OCI-LY1 (cell line): Measurements from ENCODE around the gene LRRC71.

Experiments used
- H2AFZ ChIP-seq: fragments of 200-600 bp; sonication (generic), shearing (Covaris generic); 2 replicates; pipeline ENCODE4 v1.6.0; 2014; ENCODE audit warnings: antibody characterized with exemption, mild to moderate bottlenecking, low read length
- H3F3A ChIP-seq: fragments of 200-600 bp; sonication (generic), shearing (Covaris generic); 2 replicates; pipeline ENCODE4 v1.6.0; 2014; ENCODE audit warnings: mild to moderate bottlenecking, antibody characterized with exemption, low read length, moderate library complexity; ENCODE audit not compliant: insufficient read depth
- H3K27ac ChIP-seq: fragments of 200-600 bp; sonication (generic); 2 replicates; pipeline ENCODE4 v1.5.1; 2014; ENCODE audit warnings: low read length, mixed run types, mild to moderate bottlenecking, low read depth; ENCODE audit not compliant: poor library complexity, severe bottlenecking
- H3K27me3 ChIP-seq: fragments of 200-600 bp; sonication (generic); 2 replicates; pipeline ENCODE4 v1.6.0; 2014; ENCODE audit warnings: antibody characterized with exemption, mild to moderate bottlenecking, low read length, moderate library complexity; ENCODE audit not compliant: insufficient read depth
- H3K36me3 ChIP-seq: fragments of 200-600 bp; sonication (generic); 2 replicates; pipeline ENCODE4 v1.6.1; 2014; ENCODE audit warnings: mild to moderate bottlenecking, antibody characterized with exemption, low read length, moderate library complexity, mixed read lengths; ENCODE audit not compliant: insufficient read depth
- H3K4me1 ChIP-seq: fragments of 200-600 bp; sonication (generic); 2 replicates; pipeline ENCODE4 v1.5.1; 2014; ENCODE audit warnings: mild to moderate bottlenecking, low read length, moderate library complexity; ENCODE audit not compliant: insufficient read depth, severe bottlenecking
- H3K4me2 ChIP-seq: fragments of 200-600 bp; sonication (generic), shearing (Covaris generic); 2 replicates; pipeline ENCODE4 v1.6.1; 2014; ENCODE audit warnings: low read length
- H3K4me3 ChIP-seq: fragments of 200-600 bp; sonication (generic); 2 replicates; pipeline ENCODE4 v1.5.1; 2014; ENCODE audit warnings: low read length, low read depth, mild to moderate bottlenecking, mixed read lengths; ENCODE audit not compliant: poor library complexity, severe bottlenecking
- H3K79me2 ChIP-seq: fragments of 200-600 bp; shearing (Covaris generic); 2 replicates; pipeline ENCODE4 v1.6.1; 2016; ENCODE audit warnings: mixed run types, low read length, mixed read lengths; ENCODE audit not compliant: insufficient read depth
- H3K9ac ChIP-seq: fragments of 200-600 bp; sonication (generic), shearing (Covaris generic); 2 replicates; pipeline ENCODE4 v1.6.1; 2014; ENCODE audit warnings: mild to moderate bottlenecking, low read length, mixed read lengths
- H3K9me2 ChIP-seq: fragments of 200-600 bp; sonication (generic), shearing (Covaris generic); 2 replicates; pipeline ENCODE4 v1.6.1; 2014; ENCODE audit warnings: low read depth, mild to moderate bottlenecking, low read length, mixed read lengths
- H3K9me3 ChIP-seq: fragments of 200-600 bp; shearing (Covaris generic); 2 replicates; pipeline ENCODE4 v1.6.1; 2014; ENCODE audit warnings: low read length, mixed read lengths
- H4K20me1 ChIP-seq: fragments of 200-600 bp; sonication (generic), shearing (Covaris generic); 2 replicates; pipeline ENCODE4 v1.6.0; 2016; ENCODE audit warnings: mild to moderate bottlenecking, low read length; ENCODE audit not compliant: insufficient read depth
- CTCF ChIP-seq: fragments of 200-600 bp; sonication (generic), shearing (Covaris generic); IDR thresholded peaks from 2 replicates; pipeline ENCODE4 v1.5.1; 2017; ENCODE audit warnings: mild to moderate bottlenecking, antibody characterized with exemption, low read length, moderate library complexity, mixed read lengths
- EZH2 ChIP-seq: fragments of 200-600 bp; sonication (generic), shearing (Covaris generic); IDR thresholded peaks from 2 replicates; pipeline ENCODE4 v1.8.0; 2017; ENCODE audit warnings: borderline replicate concordance, mixed run types, mild to moderate bottlenecking, antibody characterized with exemption, low read length, moderate library complexity, mixed read lengths

Gene LRRC71

DNA sequence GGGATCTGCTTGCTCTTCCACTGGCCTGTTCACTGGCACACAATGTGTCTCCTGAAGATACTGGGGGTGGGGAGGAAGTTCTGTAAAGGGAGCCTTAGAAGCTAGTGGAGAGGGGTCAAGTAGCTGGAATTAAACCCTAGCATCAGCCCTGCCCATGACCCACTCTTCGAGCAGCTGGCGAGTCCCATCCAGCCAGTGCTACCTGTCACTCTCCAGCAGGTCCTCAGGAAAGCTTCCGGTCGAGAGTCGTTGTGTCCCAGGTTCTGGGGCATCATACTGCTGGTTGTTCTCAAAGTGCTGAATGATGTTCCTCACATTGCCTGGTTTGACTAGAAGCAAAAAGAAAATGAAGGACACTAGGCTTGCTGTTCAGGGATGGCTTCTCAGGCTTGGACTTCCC lies 30.9 kb downstream of the LRRC71 start:
- Histone ChIP-seq H3K9ac (no peak overlapping the region), H2AFZ (no peak overlapping the region), H3K79me2 (no peaks in the 10 kb centered on the region), H4K20me1 (no peaks in the 10 kb centered on the region), H3K9me2 (no peaks in the 10 kb centered on the region), H3K4me3 (no peak overlapping the region), H3K4me2 (no peak overlapping the region), H3K4me1 (no peaks in the 10 kb centered on the region), H3K9me3 (no peaks in the 10 kb centered on the region), H3F3A (no peaks in the 10 kb centered on the region), H3K27ac (no peak overlapping the region), H3K27me3 (0 out of 2 replicates have a peak, but pooled peaks cover 10% of the 10 kb centered on the region), H3K36me3 (no peaks in the 10 kb centered on the region)
- TF ChIP-seq CTCF (no peak), EZH2 (no peak)

GRCh38 chr1:156953571-156953970 lies 33.1 kb downstream of the LRRC71 start:
- no peak overlapping the region for H3K4me3 ChIP-seq
- no peak overlapping the region for H2AFZ ChIP-seq
- H3K4me1 ChIP-seq = no peaks in the 10 kb centered on the region
- no peak overlapping the region for H3K27ac ChIP-seq
- H4K20me1 ChIP-seq = no peaks in the 10 kb centered on the region
- no peaks in the 10 kb centered on the region for H3F3A ChIP-seq
- H3K9me2 ChIP-seq = no peaks in the 10 kb centered on the region
- TF ChIP-seq EZH2 (no peak), CTCF (no peak)
- 0 out of 2 replicates have a peak, but pooled peaks cover 5% of the 10 kb centered on the region for H3K27me3 ChIP-seq
- no peaks in the 10 kb centered on the region for H3K79me2 ChIP-seq
- H3K36me3 ChIP-seq = no peaks in the 10 kb centered on the region
- no peak overlapping the region for H3K9ac ChIP-seq
- no peaks in the 10 kb centered on the region for H3K9me3 ChIP-seq
- H3K4me2 ChIP-seq = no peak overlapping the region

- H3K9me3 ChIP-seq = no peaks in the 10 kb centered on the region
- no peaks in the 10 kb centered on the region for H4K20me1 ChIP-seq
- H3F3A ChIP-seq = no peaks in the 10 kb centered on the region
- no peaks in the 10 kb centered on the region for H3K4me1 ChIP-seq
- H3K27me3 ChIP-seq = 0 out of 2 replicates have a peak, but pooled peaks cover 9% of the 10 kb centered on the region
- H3K36me3 ChIP-seq = no peaks in the 10 kb centered on the region
- H3K79me2 ChIP-seq = no peaks in the 10 kb centered on the region
- no peak overlapping the region for H2AFZ ChIP-seq
- H3K4me2 ChIP-seq = no peak overlapping the region
- no peaks in the 10 kb centered on the region for H3K9me2 ChIP-seq
- TF ChIP-seq EZH2 (no peak), CTCF (no peak)
- H3K4me3 ChIP-seq = no peak overlapping the region
- H3K27ac ChIP-seq = no peak overlapping the region
- H3K9ac ChIP-seq = no peak overlapping the region
Observed at GRCh38 chr1:156956333-156956732, 35.9 kb downstream of the LRRC71 start.
